HEK293 (cell line): ENCODE data around the gene SNN.

Experiments used
- CTCF ChIA-PET: fragments of 350-600 bp; formaldehyde crosslinking; extraction: SDS; loops from one replicate; lab custom pipeline; 2021; ENCODE audit warnings: antibody characterized with exemption; lab: Yijun Ruan, JAX
- POLR2A ChIA-PET: fragments of 300-600 bp; formaldehyde crosslinking; extraction: SDS; loops from one replicate; lab custom pipeline; 2020; ENCODE audit warnings: antibody characterized with exemption, inconsistent platforms; lab: Yijun Ruan, JAX
- H3K27ac ChIP-seq: fragments of 200-500 bp; sonication (Bioruptor generic); 2 replicates; pipeline ENCODE4 v1.5.1; 2014; ENCODE audit warnings: low read depth, low read length, control low read depth, inconsistent platforms; ENCODE audit errors: extremely low read depth
- H3K36me3 ChIP-seq, 2 experiments: fragments of 200-500 bp in 1 of 2; sonication (Bioruptor generic) in 1 of 2; 1 replicate in 1 of 2; 2 replicates in 1 of 2; pipeline ENCODE4 v1.5.1; 2014 to 2017; ENCODE audit warnings: inconsistent platforms in 2 of 2, low read length in 2 of 2; ENCODE audit not compliant: control insufficient read depth in 2 of 2, insufficient read depth in 1 of 2
- H3K4me1 ChIP-seq: fragments of 200-500 bp; sonication (Bioruptor generic); 2 replicates; pipeline ENCODE4 v1.5.1; 2014; ENCODE audit warnings: mild to moderate bottlenecking, low read length, inconsistent platforms; ENCODE audit not compliant: control insufficient read depth, insufficient read depth
- H3K4me3 ChIP-seq: 2 replicates; pipeline ENCODE4 v1.5.1; 2011; ENCODE audit warnings: low read depth, mild to moderate bottlenecking, control low read depth, low read length, moderate library complexity
- H3K9me3 ChIP-seq: fragments of 200-500 bp; sonication (Bioruptor generic); 2 replicates; pipeline ENCODE4 v1.5.1; 2014; ENCODE audit warnings: low read depth, low read length, inconsistent platforms; ENCODE audit not compliant: control insufficient read depth, insufficient read depth
- ATF2 ChIP-seq: fragments of 450-650 bp; formaldehyde crosslinking; IDR thresholded peaks from 2 replicates; pipeline ENCODE4 v1.5.1; 2016; ENCODE audit warnings: missing biosample characterization, missing genetic modification characterization, low read depth
- BCL11B ChIP-seq: fragments of 450-650 bp; formaldehyde crosslinking; IDR thresholded peaks from 2 replicates; pipeline ENCODE4 v1.5.1; 2016; ENCODE audit warnings: low read depth, missing biosample characterization, missing genetic modification characterization
- ELK4 ChIP-seq: IDR thresholded peaks from 2 replicates; pipeline ENCODE4 v1.6.1; 2011; ENCODE audit warnings: mild to moderate bottlenecking, low read depth, low read length, borderline replicate concordance
- FEZF1 ChIP-seq: fragments of 450-650 bp; formaldehyde crosslinking; IDR thresholded peaks from 2 replicates; pipeline ENCODE4 v1.5.1; 2016; ENCODE audit warnings: missing biosample characterization, missing genetic modification characterization
- ZBTB10 ChIP-seq: fragments of 450-650 bp; formaldehyde crosslinking; IDR thresholded peaks from 2 replicates; pipeline ENCODE4 v1.5.1; 2016; ENCODE audit warnings: missing biosample characterization, missing genetic modification characterization
- ZBTB26 ChIP-seq: fragments of 450-650 bp; formaldehyde crosslinking; optimal IDR thresholded peaks from 2 replicates; pipeline ENCODE3; 2016; ENCODE audit warnings: missing biosample characterization, mild to moderate bottlenecking, missing genetic modification characterization
- ZNF132 ChIP-seq: fragments of 450-650 bp; formaldehyde crosslinking; IDR thresholded peaks from 2 replicates; pipeline ENCODE4 v1.5.1; 2017; ENCODE audit warnings: missing biosample characterization, missing genetic modification characterization, borderline replicate concordance
- ZNF140 ChIP-seq: fragments of 450-650 bp; formaldehyde crosslinking; IDR thresholded peaks from 2 replicates; pipeline ENCODE4 v1.5.1; 2016; ENCODE audit warnings: missing biosample characterization, missing genetic modification characterization
- ZNF155 ChIP-seq: fragments of 450-650 bp; formaldehyde crosslinking; IDR thresholded peaks from 2 replicates; pipeline ENCODE4 v1.5.1; 2016; ENCODE audit warnings: missing biosample characterization, missing genetic modification characterization
- ZNF223 ChIP-seq: fragments of 450-650 bp; formaldehyde crosslinking; IDR thresholded peaks from 2 replicates; pipeline ENCODE4 v1.5.1; 2016; ENCODE audit warnings: missing biosample characterization, missing genetic modification characterization
- ZNF24 ChIP-seq: fragments of 450-650 bp; formaldehyde crosslinking; IDR thresholded peaks from 2 replicates; pipeline ENCODE4 v1.5.1; 2016; ENCODE audit warnings: missing biosample characterization, missing genetic modification characterization
- ZNF274 ChIP-seq, 2 experiments: fragments of 200-500 bp in 1 of 2; fragments of 450-650 bp in 1 of 2; sonication (Bioruptor generic) in 1 of 2; formaldehyde crosslinking in 1 of 2; IDR thresholded peaks; 2 replicates each; pipeline versions ENCODE4 v1.5.1 to v1.6.1; 2014 to 2016; ENCODE audit warnings: borderline replicate concordance in 1 of 2, inconsistent platforms in 1 of 2, low read length in 1 of 2, missing biosample characterization in 1 of 2, missing genetic modification characterization in 1 of 2
- ZNF391 ChIP-seq: fragments of 450-650 bp; formaldehyde crosslinking; IDR thresholded peaks from 2 replicates; pipeline ENCODE4 v1.5.1; 2016; ENCODE audit warnings: low read depth, missing biosample characterization, missing genetic modification characterization, borderline replicate concordance
- ZNF416 ChIP-seq: fragments of 450-650 bp; formaldehyde crosslinking; IDR thresholded peaks from 2 replicates; pipeline ENCODE4 v1.5.1; 2016; ENCODE audit warnings: missing biosample characterization, missing genetic modification characterization
- ZNF423 ChIP-seq: fragments of 450-650 bp; formaldehyde crosslinking; IDR thresholded peaks from 2 replicates; pipeline ENCODE4 v1.5.1; 2016; ENCODE audit warnings: missing biosample characterization, missing genetic modification characterization
- ZNF510 ChIP-seq: fragments of 450-650 bp; formaldehyde crosslinking; IDR thresholded peaks from 2 replicates; pipeline ENCODE4 v1.5.1; 2018; ENCODE audit warnings: mild to moderate bottlenecking, missing genetic modification characterization, missing biosample characterization; ENCODE audit not compliant: insufficient replicate concordance
- ZNF776 ChIP-seq: fragments of 450-650 bp; formaldehyde crosslinking; IDR thresholded peaks from 2 replicates; pipeline ENCODE4 v1.5.0; 2017; ENCODE audit warnings: missing biosample characterization, missing genetic modification characterization, borderline replicate concordance
- ZSCAN16 ChIP-seq: fragments of 450-650 bp; formaldehyde crosslinking; IDR thresholded peaks from 2 replicates; pipeline ENCODE4 v1.5.1; 2016; ENCODE audit warnings: missing biosample characterization, missing genetic modification characterization

The SNN gene

DNA sequence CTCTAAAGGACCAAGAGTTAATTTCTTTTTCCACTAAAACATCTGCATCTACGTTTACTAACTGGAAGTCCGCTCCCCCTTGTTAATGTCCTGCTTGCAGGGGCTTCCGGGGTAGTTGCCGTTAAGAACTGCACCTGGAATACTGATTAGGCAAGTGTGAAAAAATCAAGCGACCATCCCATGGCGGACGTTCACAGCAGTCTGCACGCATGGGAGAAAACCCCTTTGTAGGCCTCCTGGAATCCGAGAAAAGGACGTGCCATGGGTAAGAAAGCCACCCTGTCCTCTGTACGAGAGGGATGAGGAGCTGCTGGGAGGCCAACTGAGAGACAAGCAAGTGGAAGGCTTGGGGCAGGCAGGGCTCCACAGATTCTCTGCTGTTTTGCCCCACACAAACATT is 14.9 kb downstream of the SNN start:
- Histone ChIP-seq H3K27ac (no peak overlapping the region), H3K9me3 (no peaks in the 10 kb centered on the region), H3K4me3 (no peak overlapping the region), H3K4me1 (no peaks in the 10 kb centered on the region), H3K36me3 (peaks cover 16 to 94% of the 10 kb centered on the region in 2 experiments)
- TF ChIP-seq ZNF423 (tag by site-specific recombination) (no peak), ELK4 (no peak), ZBTB10 (tag by site-specific recombination) (no peak)
- ChIA-PET CTCF (interaction anchor here (0.6 kb wide), 1 partner anchor 121 kb away, joined by 3 read pairs; no protein-coding TSS in a partner anchor), POLR2A (no interaction called here)

DNA sequence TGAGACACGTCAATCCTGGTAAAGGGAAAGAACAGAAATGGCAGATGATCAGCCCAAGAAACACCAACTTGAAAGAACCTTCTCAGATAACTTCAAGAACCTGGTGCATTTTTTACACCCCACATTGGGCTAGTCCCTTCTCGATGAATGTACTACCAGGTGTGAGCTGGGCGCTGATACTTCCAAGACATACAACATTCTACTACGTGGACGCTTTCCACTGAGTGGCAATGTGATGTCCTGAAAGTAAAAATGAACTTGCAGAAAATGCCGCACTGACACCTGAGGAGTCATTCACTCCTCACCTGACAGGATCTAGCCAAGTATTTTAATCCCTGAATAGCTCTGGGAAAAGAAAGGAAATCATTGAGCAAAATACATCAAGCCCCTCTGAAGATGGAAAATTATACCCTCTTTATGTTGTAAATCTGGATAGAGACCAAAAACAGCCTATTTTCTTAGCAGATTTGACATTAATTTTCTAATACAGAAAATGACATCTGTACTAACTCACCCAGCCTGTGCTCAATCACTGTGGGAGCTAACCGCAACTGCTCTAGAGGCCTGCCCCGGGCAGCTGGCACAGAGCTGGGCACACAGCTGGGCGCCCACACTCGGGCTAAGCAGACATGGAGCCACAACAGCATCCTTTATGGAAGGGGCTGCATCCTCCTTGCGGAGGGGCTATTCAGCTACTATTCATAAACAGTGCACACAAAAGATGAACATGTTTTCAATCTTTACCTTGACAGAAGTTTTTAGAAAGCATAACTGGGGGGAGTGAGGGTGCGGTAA is 16.2 kb downstream of the SNN start:
- Histone ChIP-seq H3K4me1 (peaks cover 2% of the 10 kb centered on the region), H3K36me3 (peaks cover 16 to 87% of the 10 kb centered on the region in 2 experiments)
- ChIA-PET CTCF (no interaction called here), POLR2A (no interaction called here)
- no peak for TF ChIP-seq ZNF24 (tag by site-specific recombination)
- no peak for TF ChIP-seq ZNF155
- TF ChIP-seq ZNF416 (tag by site-specific recombination) = no peak
- no peak for TF ChIP-seq ZNF223
- no peak for TF ChIP-seq FEZF1
- no peak for TF ChIP-seq ZNF140
- no peak for TF ChIP-seq ZNF510 (tag by site-specific recombination)
- TF ChIP-seq ZNF776 (tag by site-specific recombination) = no peak
- no peak for TF ChIP-seq ZNF423 (tag by site-specific recombination)
- TF ChIP-seq ZNF274 (IDR thresholded peaks at IDR 0.05; ENCODE audit: low read length) = no peak
- no peak for TF ChIP-seq ZNF274 (tag by site-specific recombination; IDR thresholded peaks at IDR 0.05; ENCODE audit: borderline replicate concordance)
- no peak for TF ChIP-seq BCL11B
- TF ChIP-seq ZNF132 (tag by site-specific recombination) = no peak
- TF ChIP-seq ATF2 (tag by site-specific recombination) = no peak
- no peak for TF ChIP-seq ZNF391
- no peak for TF ChIP-seq ZSCAN16 (tag by site-specific recombination)
- no peak for TF ChIP-seq ZBTB26 (tag by site-specific recombination)
- TF ChIP-seq, all 188 proteins: peak for 0
- H3K9me3 ChIP-seq = no peaks in the 10 kb centered on the region
- no peak overlapping the region for H3K27ac ChIP-seq
- H3K4me3 ChIP-seq = no peak overlapping the region
